Osteoblast (primary cell): Measurements from ENCODE around the gene SYNJ2. TPM values are rescaled to one million over a fixed set of nuclear protein-coding genes. Genes with fewer than 3 reads are reported as not detected.

ENCODE experiments used
- DNase-seq: peaks from one replicate; pipeline ENCODE4 v3.0.0; 2011; ENCODE audit warnings: low spot score, mixed read lengths; ENCODE audit not compliant: insufficient read length; ENCODE audit errors: missing footprints
- H2AFZ ChIP-seq: 2 replicates; pipeline ENCODE4 v1.6.0; 2011; ENCODE audit warnings: mild to moderate bottlenecking, low read length
- H3K27ac ChIP-seq: 2 replicates; pipeline ENCODE4 v1.5.1; 2011; ENCODE audit warnings: mild to moderate bottlenecking, low read depth, low read length, moderate library complexity
- H3K27me3 ChIP-seq: 2 replicates; pipeline ENCODE4 v1.6.0; 2012; ENCODE audit warnings: mild to moderate bottlenecking, control low read depth, inconsistent platforms, low read length, moderate library complexity; ENCODE audit not compliant: insufficient read depth
- H3K36me3 ChIP-seq: 2 replicates; pipeline ENCODE4 v1.5.1; 2011; ENCODE audit warnings: mild to moderate bottlenecking, low read length, control low read depth, moderate library complexity; ENCODE audit not compliant: insufficient read depth
- H3K4me1 ChIP-seq: 2 replicates; pipeline ENCODE4 v1.5.1; 2011; ENCODE audit warnings: mild to moderate bottlenecking, low read length, control low read depth, moderate library complexity; ENCODE audit not compliant: insufficient read depth
- H3K4me2 ChIP-seq: 2 replicates; pipeline ENCODE4 v1.6.0; 2011; ENCODE audit warnings: mild to moderate bottlenecking, low read length; ENCODE audit not compliant: insufficient read depth
- H3K4me3 ChIP-seq: fragments of 200-600 bp; sonication (generic); 3 replicates; pipeline ENCODE4 v1.5.1; 2012; ENCODE audit warnings: mild to moderate bottlenecking, low read length, inconsistent platforms; ENCODE audit not compliant: insufficient read depth
- H3K79me2 ChIP-seq: 2 replicates; pipeline ENCODE4 v1.6.0; 2012; ENCODE audit warnings: mild to moderate bottlenecking, low read length, control low read depth, inconsistent platforms; ENCODE audit not compliant: insufficient read depth
- H3K9me3 ChIP-seq: 2 replicates; pipeline ENCODE4 v1.5.1; 2011; ENCODE audit warnings: low read depth, low read length, control low read depth
- H4K20me1 ChIP-seq: 2 replicates; pipeline ENCODE4 v1.6.0; 2012; ENCODE audit warnings: mild to moderate bottlenecking, low read length, control low read depth; ENCODE audit not compliant: insufficient read depth
- CTCF ChIP-seq: IDR thresholded peaks from 2 replicates; pipeline ENCODE4 v1.5.1; 2011; ENCODE audit warnings: mild to moderate bottlenecking, low read depth, low read length, moderate library complexity; ENCODE audit errors: extremely low read depth
- total RNA-seq: library from RNA; depleted of rRNA; stranded (reverse); fragments of >200 nt; gene quantifications from 2 replicates; pipeline ENCODE4 v1.2.3, GENCODE V29; 2012

Gene SYNJ2
- total RNA-seq, 1 donor = 94.8 TPM

GRCh38 chr6:157974341-157974894 lies 7.2 kb upstream of the SYNJ2 start:
- H3K79me2 ChIP-seq = no peaks in the 10 kb centered on the region
- H3K27ac ChIP-seq = no peak overlapping the region
- H3K4me2 ChIP-seq = peak overlapping the region; percentile 7
- H3K36me3 ChIP-seq = no peaks in the 10 kb centered on the region
- DNase-seq = no peak
- no peak for TF ChIP-seq CTCF
- H2AFZ ChIP-seq = peak overlapping the region; percentile 61
- no peaks in the 10 kb centered on the region for H3K27me3 ChIP-seq
- no peaks in the 10 kb centered on the region for H4K20me1 ChIP-seq
- H3K4me3 ChIP-seq = no peak overlapping the region
- H3K9me3 ChIP-seq = no peaks in the 10 kb centered on the region
- peaks cover 8% of the 10 kb centered on the region for H3K4me1 ChIP-seq

GRCh38 chr6:157974967-157975366 lies 6.7 kb upstream of the SYNJ2 start:
- DNase-seq = no peak
- Histone ChIP-seq H3K4me1 (peaks cover 8% of the 10 kb centered on the region), H2AFZ (no peak overlapping the region), H3K27me3 (no peaks in the 10 kb centered on the region), H3K4me3 (no peak overlapping the region), H3K9me3 (no peaks in the 10 kb centered on the region), H3K4me2 (no peak overlapping the region), H3K27ac (no peak overlapping the region), H3K79me2 (no peaks in the 10 kb centered on the region), H4K20me1 (no peaks in the 10 kb centered on the region), H3K36me3 (no peaks in the 10 kb centered on the region)
- TF ChIP-seq CTCF = no peak

GRCh38 chr6:157975456-157975855 lies 6.2 kb upstream of the SYNJ2 start:
- Histone ChIP-seq H3K27ac (no peak overlapping the region), H3K4me2 (no peak overlapping the region), H4K20me1 (no peaks in the 10 kb centered on the region), H3K27me3 (no peaks in the 10 kb centered on the region), H3K9me3 (no peaks in the 10 kb centered on the region), H2AFZ (no peak overlapping the region), H3K4me1 (peaks cover 8% of the 10 kb centered on the region), H3K36me3 (no peaks in the 10 kb centered on the region), H3K79me2 (no peaks in the 10 kb centered on the region), H3K4me3 (no peak overlapping the region)
- DNase-seq = no peak
- TF ChIP-seq CTCF = no peak

GRCh38 chr6:157976345-157977175 lies 5.1 kb upstream of the SYNJ2 start:
- H3K4me3 ChIP-seq = no peak overlapping the region
- H3K27ac ChIP-seq = no peak overlapping the region
- DNase-seq = no peak
- peaks cover 10% of the 10 kb centered on the region for H3K4me1 ChIP-seq
- no peaks in the 10 kb centered on the region for H3K79me2 ChIP-seq
- H4K20me1 ChIP-seq = no peaks in the 10 kb centered on the region
- no peaks in the 10 kb centered on the region for H3K27me3 ChIP-seq
- TF ChIP-seq CTCF = no peak
- no peak overlapping the region for H3K4me2 ChIP-seq
- no peak overlapping the region for H2AFZ ChIP-seq
- H3K36me3 ChIP-seq = no peaks in the 10 kb centered on the region
- no peaks in the 10 kb centered on the region for H3K9me3 ChIP-seq
